ENCODE results near the gene ARFGEF3.

The ARFGEF3 gene

DNA sequence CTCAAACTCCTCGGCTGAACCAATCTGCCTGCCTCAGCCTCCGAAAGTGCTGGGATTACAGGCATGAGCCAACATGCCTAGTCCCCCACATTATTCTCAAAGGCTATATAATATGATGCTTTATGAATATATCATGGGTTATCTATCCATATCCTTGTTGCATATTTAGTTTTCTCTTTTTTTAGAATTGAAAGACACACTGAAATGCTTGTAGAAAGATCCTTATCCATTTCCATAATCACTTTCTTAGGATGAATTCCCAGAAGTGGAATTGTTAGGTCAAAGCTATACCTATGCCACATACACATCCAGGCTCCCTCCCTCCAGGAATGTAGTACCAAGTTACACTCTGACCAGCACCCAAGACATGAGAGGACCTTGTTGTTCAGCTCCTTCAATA is 2.5 kb upstream of the ARFGEF3 start (continued):
- TF ChIP-seq, protein P1, sequence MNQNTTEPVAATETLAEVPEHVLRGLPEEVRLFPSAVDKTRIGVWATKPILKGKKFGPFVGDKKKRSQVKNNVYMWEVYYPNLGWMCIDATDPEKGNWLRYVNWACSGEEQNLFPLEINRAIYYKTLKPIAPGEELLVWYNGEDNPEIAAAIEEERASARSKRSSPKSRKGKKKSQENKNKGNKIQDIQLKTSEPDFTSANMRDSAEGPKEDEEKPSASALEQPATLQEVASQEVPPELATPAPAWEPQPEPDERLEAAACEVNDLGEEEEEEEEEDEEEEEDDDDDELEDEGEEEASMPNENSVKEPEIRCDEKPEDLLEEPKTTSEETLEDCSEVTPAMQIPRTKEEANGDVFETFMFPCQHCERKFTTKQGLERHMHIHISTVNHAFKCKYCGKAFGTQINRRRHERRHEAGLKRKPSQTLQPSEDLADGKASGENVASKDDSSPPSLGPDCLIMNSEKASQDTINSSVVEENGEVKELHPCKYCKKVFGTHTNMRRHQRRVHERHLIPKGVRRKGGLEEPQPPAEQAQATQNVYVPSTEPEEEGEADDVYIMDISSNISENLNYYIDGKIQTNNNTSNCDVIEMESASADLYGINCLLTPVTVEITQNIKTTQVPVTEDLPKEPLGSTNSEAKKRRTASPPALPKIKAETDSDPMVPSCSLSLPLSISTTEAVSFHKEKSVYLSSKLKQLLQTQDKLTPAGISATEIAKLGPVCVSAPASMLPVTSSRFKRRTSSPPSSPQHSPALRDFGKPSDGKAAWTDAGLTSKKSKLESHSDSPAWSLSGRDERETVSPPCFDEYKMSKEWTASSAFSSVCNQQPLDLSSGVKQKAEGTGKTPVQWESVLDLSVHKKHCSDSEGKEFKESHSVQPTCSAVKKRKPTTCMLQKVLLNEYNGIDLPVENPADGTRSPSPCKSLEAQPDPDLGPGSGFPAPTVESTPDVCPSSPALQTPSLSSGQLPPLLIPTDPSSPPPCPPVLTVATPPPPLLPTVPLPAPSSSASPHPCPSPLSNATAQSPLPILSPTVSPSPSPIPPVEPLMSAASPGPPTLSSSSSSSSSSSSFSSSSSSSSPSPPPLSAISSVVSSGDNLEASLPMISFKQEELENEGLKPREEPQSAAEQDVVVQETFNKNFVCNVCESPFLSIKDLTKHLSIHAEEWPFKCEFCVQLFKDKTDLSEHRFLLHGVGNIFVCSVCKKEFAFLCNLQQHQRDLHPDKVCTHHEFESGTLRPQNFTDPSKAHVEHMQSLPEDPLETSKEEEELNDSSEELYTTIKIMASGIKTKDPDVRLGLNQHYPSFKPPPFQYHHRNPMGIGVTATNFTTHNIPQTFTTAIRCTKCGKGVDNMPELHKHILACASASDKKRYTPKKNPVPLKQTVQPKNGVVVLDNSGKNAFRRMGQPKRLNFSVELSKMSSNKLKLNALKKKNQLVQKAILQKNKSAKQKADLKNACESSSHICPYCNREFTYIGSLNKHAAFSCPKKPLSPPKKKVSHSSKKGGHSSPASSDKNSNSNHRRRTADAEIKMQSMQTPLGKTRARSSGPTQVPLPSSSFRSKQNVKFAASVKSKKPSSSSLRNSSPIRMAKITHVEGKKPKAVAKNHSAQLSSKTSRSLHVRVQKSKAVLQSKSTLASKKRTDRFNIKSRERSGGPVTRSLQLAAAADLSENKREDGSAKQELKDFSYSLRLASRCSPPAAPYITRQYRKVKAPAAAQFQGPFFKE (tag by site-specific recombination; IDR thresholded peaks at IDR 0.05; ENCODE audit: borderline replicate concordance) = no peak
- TF ChIP-seq ZBTB17 (tag by site-specific recombination; IDR thresholded peaks at IDR 0.05) = no peak
- TF ChIP-seq ZNF521 (tag by site-specific recombination; IDR thresholded peaks at IDR 0.05) = no peak
- TF ChIP-seq ZNF37A (tag by site-specific recombination; IDR thresholded peaks at IDR 0.05) = no peak
- TF ChIP-seq ZNF302 (tag by site-specific recombination; IDR thresholded peaks at IDR 0.05; ENCODE audit: low read depth) = no peak
- TF ChIP-seq, protein P2, sequence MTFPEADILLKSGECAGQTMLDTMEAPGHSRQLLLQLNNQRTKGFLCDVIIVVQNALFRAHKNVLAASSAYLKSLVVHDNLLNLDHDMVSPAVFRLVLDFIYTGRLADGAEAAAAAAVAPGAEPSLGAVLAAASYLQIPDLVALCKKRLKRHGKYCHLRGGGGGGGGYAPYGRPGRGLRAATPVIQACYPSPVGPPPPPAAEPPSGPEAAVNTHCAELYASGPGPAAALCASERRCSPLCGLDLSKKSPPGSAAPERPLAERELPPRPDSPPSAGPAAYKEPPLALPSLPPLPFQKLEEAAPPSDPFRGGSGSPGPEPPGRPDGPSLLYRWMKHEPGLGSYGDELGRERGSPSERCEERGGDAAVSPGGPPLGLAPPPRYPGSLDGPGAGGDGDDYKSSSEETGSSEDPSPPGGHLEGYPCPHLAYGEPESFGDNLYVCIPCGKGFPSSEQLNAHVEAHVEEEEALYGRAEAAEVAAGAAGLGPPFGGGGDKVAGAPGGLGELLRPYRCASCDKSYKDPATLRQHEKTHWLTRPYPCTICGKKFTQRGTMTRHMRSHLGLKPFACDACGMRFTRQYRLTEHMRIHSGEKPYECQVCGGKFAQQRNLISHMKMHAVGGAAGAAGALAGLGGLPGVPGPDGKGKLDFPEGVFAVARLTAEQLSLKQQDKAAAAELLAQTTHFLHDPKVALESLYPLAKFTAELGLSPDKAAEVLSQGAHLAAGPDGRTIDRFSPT (tag by site-specific recombination; IDR thresholded peaks at IDR 0.05) = no peak

DNA sequence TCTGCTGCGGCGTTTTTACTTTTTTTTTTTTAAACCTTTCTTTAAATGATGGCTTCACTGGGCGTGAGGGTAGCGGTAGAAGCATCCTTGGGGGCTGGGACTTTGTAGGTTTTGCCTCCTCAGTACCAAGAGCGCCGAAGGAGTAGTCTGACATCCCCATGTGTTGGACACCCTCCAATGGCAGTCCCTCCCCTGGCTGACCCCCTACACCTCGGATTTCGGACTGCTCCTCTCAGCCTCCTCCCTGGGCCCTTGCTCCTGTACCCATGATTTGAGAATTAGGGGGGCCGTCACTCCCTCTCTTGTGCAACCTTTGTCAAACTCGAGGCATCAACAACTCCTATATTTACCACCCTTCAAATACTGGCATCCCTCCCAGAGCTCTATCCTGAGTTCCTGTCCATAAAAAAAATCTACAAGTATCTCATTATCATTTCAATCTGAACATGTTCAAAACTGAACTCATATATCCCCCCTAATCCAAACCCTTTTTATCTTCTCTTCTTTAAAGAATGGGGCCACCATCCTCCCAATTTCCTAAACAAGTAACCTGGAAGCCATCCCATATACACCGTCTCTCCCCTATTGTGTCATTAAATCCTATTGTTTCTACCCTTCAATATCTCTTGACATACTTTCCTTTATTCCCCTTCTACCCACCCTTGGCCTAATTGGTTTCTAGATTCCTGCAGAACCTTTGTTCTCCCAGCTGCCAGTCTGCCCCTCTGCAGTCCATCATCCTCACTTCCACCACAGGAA is 1.2 kb upstream of the ARFGEF3 start:
- Histone ChIP-seq H3K27ac (ENCODE audit: extremely low read depth, low read depth, low read length) (no peak overlapping the region), H3K36me3 (ENCODE audit: control insufficient read depth in 2 of 2, insufficient read depth in 1 of 2, low read length in 2 of 2) (no peaks in the 10 kb centered on the region), H3K4me1 (ENCODE audit: control insufficient read depth, insufficient read depth, low read length) (0 out of 2 replicates have a peak, but pooled peaks cover 2% of the 10 kb centered on the region), H3K9me3 (ENCODE audit: control insufficient read depth, insufficient read depth, low read depth, low read length) (no peaks in the 10 kb centered on the region), H3K4me3 (ENCODE audit: low read depth, low read length) (no peak overlapping the region)
- ChIA-PET CTCF (interaction anchor here (0.6 to 0.9 kb wide), 7 partner anchors 15 to 348 kb away, joined by 3 to 4 read pairs (median 3); no protein-coding TSS in a partner anchor), POLR2A (no interaction called here)
- peak; percentile 97 for TF ChIP-seq MZF1 (tag by site-specific recombination; IDR thresholded peaks at IDR 0.05; ENCODE audit: borderline replicate concordance)
- TF ChIP-seq ZNF423 (tag by site-specific recombination; IDR thresholded peaks at IDR 0.05) = no peak
- no peak for TF ChIP-seq GLI2 (tag by site-specific recombination; IDR thresholded peaks at IDR 0.05; ENCODE audit: borderline replicate concordance, low read depth)
- TF ChIP-seq, protein P1 (tag by site-specific recombination; IDR thresholded peaks at IDR 0.05; ENCODE audit: borderline replicate concordance) = no peak
- no peak for TF ChIP-seq ZNF37A (tag by site-specific recombination; IDR thresholded peaks at IDR 0.05)
